C1 segment of cervical spinal cord (tissue), 14 donors: Measurements from ENCODE around the gene F10.
A peak's percentile ranks its signal among the peaks of the same experiment; 100 is the strongest.
"Not testable (repeated sequence)": the region's sequence is repeated elsewhere in the genome, so short reads cannot be mapped to it uniquely, and the experiment has no call there.

Source experiments
- DNase-seq, 14 donors: peaks; one replicate each; lab custom pipeline; 2025; lab: John Stamatoyannopoulos, UW

Gene F10

GRCh38 chr13:113151745-113152690 is 29.4 kb downstream of the F10 start:
- peak in 6 of 14 donors; percentile 9 to 38 (median 18) for DNase-seq

GRCh38 chr13:113152691-113152983 is 30.0 kb downstream of the F10 start:
- DNase-seq, result no peak

DNA sequence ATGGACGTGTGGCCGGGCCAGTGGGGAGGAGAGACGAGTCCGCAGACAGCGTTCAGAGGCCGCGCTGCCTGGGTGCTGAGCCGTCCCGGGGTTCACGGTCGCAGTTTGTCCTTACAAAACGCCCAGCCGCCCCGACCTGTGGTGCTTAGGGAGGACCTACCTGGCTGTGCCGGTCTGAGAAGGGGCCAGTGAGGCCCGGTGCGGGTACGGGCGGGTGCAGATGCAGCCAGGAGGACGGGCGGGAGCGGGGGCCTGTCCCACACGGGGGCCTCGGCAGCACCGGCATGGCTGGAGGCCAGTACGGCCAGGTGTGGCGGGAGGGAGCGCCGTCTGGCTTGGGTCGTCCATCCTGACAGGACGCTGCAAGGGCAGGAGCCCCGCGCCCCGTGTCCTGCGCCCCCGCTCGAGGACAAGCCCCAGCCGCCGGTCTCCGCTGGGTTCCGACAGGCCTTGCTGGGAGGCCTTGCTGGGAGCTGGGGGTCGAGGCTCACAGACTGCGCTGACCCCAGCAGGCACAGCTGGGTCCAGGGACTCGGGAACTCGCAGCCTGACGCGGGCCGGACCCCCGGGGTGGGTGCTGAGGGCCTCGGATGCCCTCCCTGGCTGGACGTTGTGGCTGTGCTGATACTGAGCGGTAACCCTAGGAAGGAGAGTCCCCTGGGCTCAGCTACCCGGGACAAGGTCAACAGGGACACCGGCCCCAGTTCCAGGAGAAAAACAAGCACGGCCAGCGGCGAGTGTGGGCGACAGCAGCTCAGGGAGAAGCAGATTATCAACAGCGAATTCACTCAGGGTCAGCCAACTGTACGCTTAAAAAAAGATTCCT is 30.6 kb downstream of the F10 start:
- DNase-seq, result peak in 11 of 14 donors; percentile 27 to 79 (median 59)

DNA sequence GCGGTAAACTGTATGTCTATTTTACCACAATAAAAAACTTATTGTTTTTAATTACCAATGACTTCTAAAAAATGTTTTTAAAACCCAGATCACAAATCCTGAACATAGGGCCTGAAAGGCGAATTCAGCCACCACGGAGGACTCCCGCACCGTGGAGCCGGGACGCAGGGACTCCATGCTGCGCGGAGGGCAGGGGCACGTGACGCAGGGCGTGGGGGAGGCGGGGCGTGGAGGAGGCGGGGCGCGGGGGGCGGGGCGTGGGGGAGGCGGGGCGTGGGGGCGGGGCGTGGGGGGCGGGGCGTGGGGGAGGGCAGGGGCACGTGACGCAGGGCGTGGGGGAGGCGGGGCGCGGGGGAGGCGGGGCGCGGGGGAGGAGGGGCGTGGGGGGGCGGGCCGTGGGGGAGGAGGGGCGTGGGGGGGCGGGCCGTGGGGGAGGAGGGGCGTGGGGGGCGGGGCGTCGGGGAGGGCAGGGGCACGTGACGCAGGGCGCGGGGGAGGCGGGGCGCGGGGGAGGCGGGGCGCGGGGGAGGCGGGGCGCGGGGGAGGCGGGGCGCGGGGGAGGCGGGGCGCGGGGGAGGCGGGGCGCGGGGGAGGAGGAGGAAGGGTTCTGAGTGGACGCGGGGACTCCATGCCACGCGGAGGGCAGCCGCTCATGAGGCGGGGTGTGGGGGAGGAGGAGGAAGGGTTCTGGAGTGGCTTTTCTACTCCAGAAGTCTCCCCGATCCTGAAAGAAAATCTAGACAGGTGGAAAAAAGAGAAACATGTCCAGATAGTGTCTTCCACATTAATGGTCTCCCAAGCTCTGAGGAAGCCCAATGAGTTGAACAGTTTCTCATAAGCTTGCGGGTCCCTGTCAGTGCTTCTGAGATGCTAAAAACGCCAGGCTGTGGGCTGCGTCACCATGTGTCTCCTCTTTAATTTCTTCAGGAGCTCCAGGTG is 31.5 kb downstream of the F10 start:
- peak in 13 of 14 donors; percentile 10 to 82 (median 66) for DNase-seq

DNA sequence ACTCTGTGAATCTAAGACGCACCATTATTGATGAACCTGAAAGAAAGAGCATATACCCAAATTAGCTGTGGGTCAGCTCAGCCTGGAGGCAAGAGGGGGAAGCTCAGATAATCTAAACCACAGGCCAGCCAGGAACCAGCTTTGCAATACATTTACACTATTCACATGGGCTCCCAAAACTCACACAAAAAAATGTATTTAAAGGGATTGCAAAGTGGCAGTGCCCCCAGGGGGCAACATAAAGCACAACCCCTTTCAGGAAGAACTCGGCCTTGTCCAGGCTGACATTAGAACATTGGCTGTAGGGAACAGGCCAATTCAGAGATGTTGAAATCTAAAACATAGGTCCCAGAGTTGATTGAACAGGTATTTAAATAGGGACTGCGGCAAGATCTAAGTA is 32.6 kb downstream of the F10 start:
- no peak for DNase-seq

- DNase-seq, result no peak
Observed at GRCh38 chr13:113155982-113156655, 33.5 kb downstream of the F10 start.

- no peak for DNase-seq
Observed at GRCh38 chr13:113157206-113157928, 34.8 kb downstream of the F10 start.

DNA sequence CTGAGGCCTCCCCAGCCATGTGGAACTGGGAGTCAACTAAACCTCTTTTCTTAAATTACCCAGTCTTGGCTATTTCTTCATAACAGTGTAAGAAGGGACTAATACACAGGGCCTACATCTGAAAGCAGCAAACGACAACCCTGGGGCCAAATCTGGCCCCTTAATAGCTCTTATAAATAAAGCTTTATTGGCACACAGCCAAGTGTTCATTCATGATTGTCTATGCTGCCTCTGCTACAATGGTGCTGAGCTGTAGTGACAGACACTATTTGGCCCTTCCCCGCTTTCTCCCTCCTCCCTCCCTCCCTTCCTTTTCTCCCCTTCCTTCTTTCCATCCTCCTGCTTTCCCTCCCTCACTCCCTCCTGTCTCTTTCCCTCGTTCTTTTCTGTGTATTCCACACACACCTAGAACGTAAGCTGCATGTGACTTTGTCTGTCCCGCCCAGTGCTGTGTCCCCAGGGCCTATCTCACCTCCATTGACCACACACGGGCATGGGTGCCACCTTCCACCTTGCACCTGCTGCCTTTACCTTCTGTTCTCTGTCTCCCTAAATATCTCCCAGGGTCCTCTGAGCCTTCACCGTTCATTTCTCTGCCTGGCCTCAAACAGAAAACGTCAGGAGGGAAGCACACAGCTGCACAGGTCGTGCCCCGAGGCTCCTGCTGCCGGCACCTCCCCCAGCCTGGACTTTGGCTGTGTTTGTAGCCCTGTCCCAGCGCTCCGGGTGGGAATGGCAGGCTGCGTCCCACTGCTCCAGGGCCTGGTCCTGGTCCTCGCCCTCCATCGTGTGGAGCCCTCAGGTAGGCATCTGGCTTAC is 35.5 kb downstream of the F10 start, which contains the start of gene PROZ:
Gene PROZ (plus strand): TSS at position 720 of the 819 bp plus-strand sequence. CDS start 13 bp downstream, at position 733.
- no peak for DNase-seq

DNA sequence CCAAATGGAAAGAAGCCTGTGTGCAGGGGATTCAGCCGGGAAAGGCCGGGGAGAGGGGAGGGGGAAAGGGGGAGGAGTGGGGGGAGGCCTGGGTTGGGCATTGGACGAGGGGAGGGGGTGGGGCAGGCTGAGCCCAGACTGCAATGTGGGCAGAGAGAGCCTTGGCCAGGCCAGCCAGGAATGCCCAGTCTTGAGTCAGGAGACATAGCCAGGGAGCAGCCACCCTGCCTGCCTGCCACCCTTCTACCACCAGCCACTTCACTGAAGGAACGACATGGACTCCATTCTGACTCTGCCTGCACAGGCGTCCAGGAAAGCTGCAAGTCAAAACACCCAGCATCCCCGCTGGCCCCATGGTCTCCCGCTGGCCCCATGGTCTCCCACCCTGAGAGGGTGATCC is 36.3 kb downstream of the F10 start:
- peak in 1 of 14 donors; percentile 6 for DNase-seq

- no peak for DNase-seq
Observed at GRCh38 chr13:113159701-113160100, 37.1 kb downstream of the F10 start.

DNA sequence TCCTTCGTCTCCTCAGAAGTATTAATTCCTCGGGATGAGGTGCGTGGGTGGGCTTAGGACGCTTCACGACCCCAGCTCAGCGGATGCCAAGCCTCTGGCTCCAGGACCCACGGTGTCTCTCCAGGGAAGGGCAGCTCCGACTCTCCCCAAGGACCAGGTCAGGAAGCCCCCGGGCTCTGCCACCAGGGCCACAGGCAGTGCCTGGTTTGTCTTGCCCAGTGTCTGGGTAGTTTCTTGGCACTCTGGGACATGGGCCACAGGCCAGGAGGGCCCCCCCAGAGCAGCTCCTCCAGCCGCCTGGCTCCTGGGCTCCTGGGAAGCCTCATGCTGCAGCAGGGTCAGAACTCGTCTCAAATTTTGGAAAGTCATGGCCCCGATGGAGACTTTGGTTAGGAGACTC is 38.4 kb downstream of the F10 start:
- DNase-seq, result no peak

- DNase-seq, result no peak
Observed at GRCh38 chr13:113161433-113161832, 38.8 kb downstream of the F10 start.

DNA sequence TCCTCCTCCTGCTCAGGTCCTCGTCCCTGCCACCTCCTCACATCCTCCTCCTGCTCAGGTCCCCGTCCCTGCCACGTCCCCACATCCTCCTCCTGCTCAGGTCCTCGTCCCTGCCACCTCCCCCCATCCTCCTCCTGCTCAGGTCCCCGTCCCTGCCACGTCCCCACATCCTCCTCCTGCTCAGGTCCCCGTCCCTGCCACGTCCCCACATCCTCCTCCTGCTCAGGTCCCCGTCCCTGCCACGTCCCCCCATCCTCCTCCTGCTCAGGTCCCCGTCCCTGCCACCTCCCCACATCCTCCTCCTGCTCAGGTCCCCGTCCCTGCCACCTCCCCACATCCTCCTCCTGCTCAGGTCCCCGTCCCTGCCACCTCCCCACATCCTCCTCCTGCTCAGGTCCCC is 39.4 kb downstream of the F10 start:
- DNase-seq, result not testable (repeated sequence)

- peak in 1 of 14 donors; percentile 28 for DNase-seq
Observed at GRCh38 chr13:113162783-113163685, 40.4 kb downstream of the F10 start.

DNA sequence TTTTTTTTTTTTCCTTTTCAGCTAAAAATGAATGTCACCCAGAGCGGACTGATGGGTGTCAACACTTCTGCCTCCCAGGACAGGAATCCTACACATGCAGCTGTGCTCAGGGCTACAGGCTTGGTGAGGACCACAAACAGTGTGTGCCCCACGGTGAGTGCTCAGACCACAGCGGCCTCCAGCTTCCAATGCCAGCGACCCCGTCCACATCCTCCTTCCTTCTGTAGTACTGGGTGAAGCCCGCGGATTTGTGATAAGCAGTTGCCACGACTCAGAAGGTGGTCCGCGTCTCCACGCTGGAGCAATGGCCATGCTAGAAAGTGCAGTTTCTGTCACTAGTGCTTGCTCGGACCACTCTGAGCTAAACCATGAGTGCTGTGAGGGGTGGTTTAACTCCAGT is 41.9 kb downstream of the F10 start:
- DNase-seq, result no peak

DNA sequence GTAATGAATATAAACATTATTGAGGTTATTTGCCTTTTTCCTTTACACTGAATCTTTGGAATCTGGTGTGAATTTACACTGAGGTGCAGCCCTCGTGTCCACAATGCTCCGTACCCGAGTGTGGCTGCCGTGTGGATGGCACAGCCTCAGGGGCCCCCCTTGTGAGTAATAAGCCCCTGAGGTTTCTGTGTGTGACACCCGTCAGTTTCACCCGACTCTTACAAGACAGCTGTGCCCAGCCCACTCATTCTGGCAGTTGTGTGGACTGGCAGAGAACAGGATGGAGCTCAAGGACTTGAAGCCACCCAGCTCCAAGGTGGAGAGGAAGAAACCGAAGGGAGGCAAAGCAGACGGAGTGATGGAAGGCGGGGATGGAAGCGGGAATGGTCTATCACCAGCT is 43.7 kb downstream of the F10 start:
- DNase-seq, result no peak

DNA sequence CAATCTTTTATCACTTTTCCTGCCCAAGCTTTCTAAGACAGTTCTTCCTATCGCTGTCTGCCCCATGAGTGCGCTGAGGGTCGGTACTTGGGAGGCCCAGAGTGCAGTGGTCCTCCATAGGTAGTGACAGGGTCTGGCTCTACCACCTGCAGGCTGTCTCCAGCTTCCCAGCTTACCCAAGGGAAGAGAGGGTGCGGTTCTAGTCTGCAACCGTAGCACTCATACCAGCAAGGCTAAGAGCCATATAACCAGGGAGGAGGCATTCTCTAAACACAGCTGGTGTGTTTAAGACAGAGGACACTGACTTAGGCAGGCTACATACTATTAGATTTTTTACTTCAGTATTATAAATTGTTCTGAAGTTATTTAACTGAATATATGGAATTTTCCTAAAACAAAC is 44.1 kb downstream of the F10 start:
- DNase-seq, result no peak

GRCh38 chr13:113167155-113167554 is 44.6 kb downstream of the F10 start:
- no peak for DNase-seq
